Measurements from ENCODE around the gene ZNF736.

DNA sequence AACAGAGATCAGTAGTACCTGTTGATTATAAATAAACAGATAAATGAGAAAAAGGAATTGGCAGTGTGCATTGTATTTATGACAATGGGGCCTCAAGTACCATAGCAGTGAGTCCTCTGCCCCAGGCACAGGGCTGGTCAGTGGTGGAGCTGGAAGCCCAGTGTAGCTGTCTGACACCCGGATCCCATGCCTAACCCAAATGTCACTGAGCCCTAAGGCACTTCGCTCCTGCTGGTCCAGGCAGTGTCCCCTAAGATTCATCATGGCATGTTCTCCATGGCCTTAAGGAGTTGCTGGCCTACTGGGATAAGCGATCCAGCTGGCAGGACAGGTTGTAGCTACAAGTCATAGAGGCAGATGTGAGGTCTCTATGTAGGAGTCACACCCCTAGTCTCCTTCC lies 3.3 kb upstream of the ZNF736 start:
- TF ChIP-seq, protein P1, sequence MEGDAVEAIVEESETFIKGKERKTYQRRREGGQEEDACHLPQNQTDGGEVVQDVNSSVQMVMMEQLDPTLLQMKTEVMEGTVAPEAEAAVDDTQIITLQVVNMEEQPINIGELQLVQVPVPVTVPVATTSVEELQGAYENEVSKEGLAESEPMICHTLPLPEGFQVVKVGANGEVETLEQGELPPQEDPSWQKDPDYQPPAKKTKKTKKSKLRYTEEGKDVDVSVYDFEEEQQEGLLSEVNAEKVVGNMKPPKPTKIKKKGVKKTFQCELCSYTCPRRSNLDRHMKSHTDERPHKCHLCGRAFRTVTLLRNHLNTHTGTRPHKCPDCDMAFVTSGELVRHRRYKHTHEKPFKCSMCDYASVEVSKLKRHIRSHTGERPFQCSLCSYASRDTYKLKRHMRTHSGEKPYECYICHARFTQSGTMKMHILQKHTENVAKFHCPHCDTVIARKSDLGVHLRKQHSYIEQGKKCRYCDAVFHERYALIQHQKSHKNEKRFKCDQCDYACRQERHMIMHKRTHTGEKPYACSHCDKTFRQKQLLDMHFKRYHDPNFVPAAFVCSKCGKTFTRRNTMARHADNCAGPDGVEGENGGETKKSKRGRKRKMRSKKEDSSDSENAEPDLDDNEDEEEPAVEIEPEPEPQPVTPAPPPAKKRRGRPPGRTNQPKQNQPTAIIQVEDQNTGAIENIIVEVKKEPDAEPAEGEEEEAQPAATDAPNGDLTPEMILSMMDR (conservative IDR thresholded peaks at IDR 0.05; ENCODE audit: low read depth, low read length): no peak
- TF ChIP-seq CEBPB (IDR thresholded peaks at IDR 0.05; ENCODE audit: low read depth, low read length): no peak
